A673 (cell line): ENCODE results near the gene CCS.

Experiments used
- CTCF ChIP-seq: fragments of 300-800, 200-600 bp; sonication (generic); conservative IDR thresholded peaks from 2 replicates; pipeline ENCODE4 v1.5.1; 2017; ENCODE audit warnings: low read depth, mild to moderate bottlenecking, antibody characterized with exemption, low read length, moderate library complexity, mixed read lengths
- EZH2 ChIP-seq: fragments of 200-600 bp; sonication (generic); IDR thresholded peaks from 2 replicates; pipeline ENCODE4 v1.6.1; 2017; ENCODE audit warnings: borderline replicate concordance, low read depth, mild to moderate bottlenecking, mixed read lengths, antibody characterized with exemption, low read length; ENCODE audit not compliant: poor library complexity, severe bottlenecking

- TF ChIP-seq CTCF, result no peak
- no peak for TF ChIP-seq EZH2
Observed at GRCh38 chr11:66567787-66568123, 25.2 kb upstream of the CCS start.
